IMR-90 (cell line): ENCODE results near the gene MYD88. TPM values are rescaled to one million over a fixed set of nuclear protein-coding genes. Genes with fewer than 3 reads are reported as not detected.

ENCODE experiments used
- ATAC-seq: fragments of 200-7000 bp; cut with Tn5 transposase; 2 replicates; pipeline ENCODE4 v1.9.1; 2020; ENCODE audit warnings: low read depth, mild to moderate bottlenecking, moderate library complexity
- BruUV-seq: library from RNA; stranded (reverse); fragments of 400-500 nt; replicated peaks from 2 replicates; lab custom pipeline; 2021; lab: Mats Ljungman, UMichigan
- CTCF ChIA-PET: fragments of 300-600 bp; formaldehyde crosslinking; extraction: SDS; loops from one replicate; lab custom pipeline; 2021; ENCODE audit warnings: antibody characterized with exemption; lab: Yijun Ruan, JAX
- POLR2A ChIA-PET: fragments of 300-600 bp; sonication (Branson Sonifier 250); formaldehyde crosslinking; loops from one replicate; lab custom pipeline; 2022; ENCODE audit warnings: antibody characterized with exemption; ENCODE audit not compliant: unreplicated experiment; lab: Charles Lee
- DNase-seq: peaks from one replicate; pipeline ENCODE4 v3.0.0; 2013
- H2AFZ ChIP-seq: replicated peaks from 2 replicates; pipeline ENCODE3; 2013; ENCODE audit warnings: low read length, mild to moderate bottlenecking; ENCODE audit not compliant: poor library complexity
- H2AK5ac ChIP-seq: 2 replicates; pipeline ENCODE4 v1.6.1; 2013; ENCODE audit warnings: low read depth, low read length, inconsistent platforms
- H2AK9ac ChIP-seq: replicated peaks from 2 replicates; pipeline ENCODE3; 2013; ENCODE audit warnings: mild to moderate bottlenecking, low read depth, low read length, moderate library complexity; ENCODE audit not compliant: poor library complexity
- H2BK120ac ChIP-seq: 2 replicates; pipeline ENCODE4 v1.6.1; 2013; ENCODE audit warnings: low read depth, low read length, inconsistent platforms
- H2BK15ac ChIP-seq: 3 replicates; pipeline ENCODE4 v1.6.1; 2013; ENCODE audit warnings: low read depth, low read length, inconsistent platforms
- H2BK20ac ChIP-seq: 2 replicates; pipeline ENCODE4 v1.6.1; 2013; ENCODE audit warnings: low read depth, mild to moderate bottlenecking, inconsistent platforms, low read length, moderate library complexity
- H2BK5ac ChIP-seq: 2 replicates; pipeline ENCODE4 v1.6.1; 2013; ENCODE audit warnings: mild to moderate bottlenecking, low read depth, low read length, inconsistent platforms; ENCODE audit not compliant: poor library complexity, severe bottlenecking
- H3K14ac ChIP-seq: replicated peaks from 2 replicates; pipeline ENCODE4 v1.6.1; 2013; ENCODE audit warnings: low read depth, low read length, inconsistent platforms
- H3K18ac ChIP-seq: 2 replicates; pipeline ENCODE4 v1.6.1; 2013; ENCODE audit warnings: low read depth, low read length, control low read depth
- H3K23ac ChIP-seq: 2 replicates; pipeline ENCODE4 v1.6.1; 2013; ENCODE audit warnings: low read depth, low read length, inconsistent platforms
- H3K27ac ChIP-seq: 2 replicates; pipeline ENCODE4 v1.5.1; 2013; ENCODE audit warnings: mild to moderate bottlenecking, control low read depth, low read length; ENCODE audit not compliant: insufficient read depth
- H3K27me3 ChIP-seq: 2 replicates; pipeline ENCODE4 v1.6.1; 2013; ENCODE audit warnings: low read length; ENCODE audit not compliant: control insufficient read depth, insufficient read depth
- H3K36me3 ChIP-seq: 2 replicates; pipeline ENCODE4 v1.6.1; 2013; ENCODE audit warnings: low read length, mixed read lengths; ENCODE audit not compliant: control insufficient read depth, insufficient read depth
- H3K4ac ChIP-seq: 2 replicates; pipeline ENCODE4 v1.6.1; 2013; ENCODE audit warnings: low read depth, low read length, inconsistent platforms
- H3K4me1 ChIP-seq: 2 replicates; pipeline ENCODE4 v1.6.1; 2013; ENCODE audit warnings: low read length, mixed read lengths; ENCODE audit not compliant: control insufficient read depth, insufficient read depth
- H3K4me2 ChIP-seq: 2 replicates; pipeline ENCODE4 v1.6.1; 2013; ENCODE audit warnings: low read depth, mild to moderate bottlenecking, control low read depth, low read length, moderate library complexity
- H3K4me3 ChIP-seq: 2 replicates; pipeline ENCODE4 v1.5.1; 2013; ENCODE audit warnings: low read depth, mild to moderate bottlenecking, control low read depth, low read length, moderate library complexity; ENCODE audit not compliant: insufficient read depth
- H3K56ac ChIP-seq: 2 replicates; pipeline ENCODE4 v1.6.1; 2013; ENCODE audit warnings: low read length, inconsistent platforms; ENCODE audit not compliant: insufficient read depth; ENCODE audit errors: extremely low read depth
- H3K79me1 ChIP-seq, 2 experiments: 2 replicates each; pipeline ENCODE4 v1.6.1; 2013; ENCODE audit warnings: low read length in 2 of 2, inconsistent platforms in 1 of 2, low read depth in 1 of 2
- H3K9ac ChIP-seq: 2 replicates; pipeline ENCODE4 v1.6.1; 2013; ENCODE audit warnings: low read depth, low read length, control low read depth
- H3K9me1 ChIP-seq: 2 replicates; pipeline ENCODE4 v1.6.1; 2013; ENCODE audit warnings: low read length, inconsistent platforms; ENCODE audit not compliant: insufficient read depth
- H3K9me3 ChIP-seq: 2 replicates; pipeline ENCODE4 v1.6.1; 2013; ENCODE audit warnings: low read length; ENCODE audit not compliant: control insufficient read depth, insufficient read depth
- H4K20me1 ChIP-seq: 2 replicates; pipeline ENCODE4 v1.6.1; 2013; ENCODE audit warnings: low read length, inconsistent platforms; ENCODE audit not compliant: insufficient read depth
- H4K5ac ChIP-seq: 2 replicates; pipeline ENCODE4 v1.6.1; 2013; ENCODE audit warnings: mild to moderate bottlenecking, low read depth, low read length, control low read depth
- H4K8ac ChIP-seq, 2 experiments: 2 replicates each; pipeline ENCODE4 v1.6.1; 2013; ENCODE audit warnings: low read depth in 2 of 2, low read length in 2 of 2, control low read depth in 1 of 2, inconsistent platforms in 1 of 2
- H4K91ac ChIP-seq: 2 replicates; pipeline ENCODE4 v1.6.1; 2013; ENCODE audit warnings: low read depth, low read length, inconsistent platforms; ENCODE audit not compliant: insufficient read depth
- CEBPB ChIP-seq: IDR thresholded peaks from 2 replicates; pipeline ENCODE4 v1.6.1; 2012; ENCODE audit warnings: low read depth, low read length, improper control_type of control experiment
- MAZ ChIP-seq: IDR thresholded peaks from 2 replicates; pipeline ENCODE4 v1.6.1; 2012; ENCODE audit warnings: low read depth, mild to moderate bottlenecking, low read length, improper control_type of control experiment, moderate library complexity, borderline replicate concordance
- MXI1 ChIP-seq: IDR thresholded peaks from 2 replicates; pipeline ENCODE4 v1.6.1; 2012; ENCODE audit warnings: low read depth, mild to moderate bottlenecking, low read length, moderate library complexity, borderline replicate concordance
- NFE2L2 ChIP-seq: fragments of 150-350 bp; IDR thresholded peaks from 2 replicates; pipeline ENCODE4 v1.6.1; 2016; ENCODE audit warnings: low read depth, mild to moderate bottlenecking, low read length
- POLR2A ChIP-seq: IDR thresholded peaks from 2 replicates; pipeline ENCODE4 v1.6.1; 2012; ENCODE audit warnings: mild to moderate bottlenecking, low read depth, low read length
- RAD21 ChIP-seq: IDR thresholded peaks from 2 replicates; pipeline ENCODE4 v1.6.1; 2012; ENCODE audit warnings: low read length, improper control_type of control experiment
- RFX5 ChIP-seq: IDR thresholded peaks from 2 replicates; pipeline ENCODE4 v1.8.0; 2012; ENCODE audit warnings: low read depth, mild to moderate bottlenecking, low read length, moderate library complexity
- SMC3 ChIP-seq: fragments of 150-350 bp; IDR thresholded peaks from 2 replicates; pipeline ENCODE4 v1.6.1; 2016; ENCODE audit warnings: low read depth, mild to moderate bottlenecking, antibody characterized with exemption, low read length, moderate library complexity
- WGBS, 2 experiments: methylation state at CpG; one replicate each; pipeline versions ENCODE4 v1.1.5 to v1.1.7; 2013; ENCODE audit warnings: missing lambda C conversion rate in 2 of 2; ENCODE audit not compliant: insufficient read length in 1 of 2; ENCODE audit errors: extremely low coverage in 2 of 2; 5-methylcytosine and 5-hydroxymethylcytosine counted together
- dilution Hi-C: fragments of 300-500 bp; cut with HindIII; formaldehyde crosslinking; loops from one replicate; pipeline ENCODE4 v1.14.3; 2018; ENCODE audit warnings: low sequenced_read_pairs; ENCODE audit not compliant: unreplicated experiment
- in situ Hi-C: fragments of 300-500 bp; cut with MboI; formaldehyde crosslinking; loops from 3 replicates; pipeline ENCODE4 v1.14.3; 2019; ENCODE audit warnings: low sequenced_read_pairs, inconsistent platforms, mixed read lengths
- intact Hi-C: fragments of 100-400 bp; cut with micrococcal nuclease; formaldehyde crosslinking; loops from 2 replicates; pipeline ENCODE4 v1.10.0; 2022
- polyA plus RNA-seq, 3 experiments: library from polyadenylated mRNA; depleted of rRNA; stranded (reverse); fragments of >200 nt; gene quantifications; 2 replicates each; pipeline ENCODE4 v1.2.3, GENCODE V29; 2012; ENCODE audit warnings: low replicate concordance in 1 of 3
- total RNA-seq: library from RNA; depleted of rRNA; stranded (reverse); fragments of >200 nt; gene quantifications from 2 replicates; pipeline ENCODE4 v1.2.3, GENCODE V29; 2012
- TF ChIP-seq, protein P1 (sequence below): fragments of 150-350 bp; IDR thresholded peaks from 2 replicates; pipeline ENCODE4 v1.6.1; 2017; ENCODE audit warnings: mild to moderate bottlenecking, antibody characterized with exemption, low read length, low read depth

Gene MYD88
- total and polyA plus RNA-seq, 2 of the 4 experiments (the other 2 are of a cell fraction) = 9.3 to 39.8 TPM

DNA sequence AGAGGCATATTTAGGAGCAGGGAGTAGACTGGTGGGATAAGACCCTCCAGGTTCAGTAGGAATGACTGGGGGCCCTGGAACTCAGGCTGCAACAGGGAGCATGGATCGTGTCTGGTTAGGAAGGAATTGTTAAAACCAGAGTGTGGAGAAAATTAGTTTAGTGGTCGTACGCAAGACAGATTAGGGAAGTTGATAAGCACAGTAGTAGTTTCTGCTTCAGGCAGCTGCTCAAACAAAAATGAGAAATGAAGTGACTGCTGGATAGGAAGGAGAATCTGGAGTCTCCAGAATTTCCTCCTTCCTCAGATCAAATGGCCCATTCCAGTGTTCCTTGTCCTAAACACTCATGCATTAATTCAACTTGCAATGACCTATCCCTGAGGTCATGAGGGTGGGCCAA, 11.2 kb downstream of the MYD88 start:
- Histone ChIP-seq H2AK5ac (no peak overlapping the region), H3K27ac (no peak overlapping the region), H3K23ac (no peak overlapping the region), H2BK15ac (no peak overlapping the region), H3K27me3 (no peaks in the 10 kb centered on the region), H2BK120ac (no peak overlapping the region), H2AFZ (no peak overlapping the region), H3K4ac (no peak overlapping the region), H2BK20ac (no peak overlapping the region), H3K36me3 (no peaks in the 10 kb centered on the region), H2AK9ac (no peak overlapping the region), H3K9me3 (peaks cover 3% of the 10 kb centered on the region; the same call in 1 of the 2 replicates), H3K79me1 (no peaks in the 10 kb centered on the region), H3K14ac (no peak overlapping the region), H3K4me2 (no peak overlapping the region), H3K56ac (no peak overlapping the region), H4K8ac (no peak overlapping the region), H3K4me3 (no peak overlapping the region), H3K4me1 (no peaks in the 10 kb centered on the region), H4K20me1 (no peaks in the 10 kb centered on the region), H3K18ac (no peak overlapping the region), H4K5ac (no peak overlapping the region), H3K9ac (no peak overlapping the region), H4K91ac (no peak overlapping the region), H3K9me1 (no peaks in the 10 kb centered on the region), H2BK5ac (no peak overlapping the region)
- DNase-seq = no peak
- TF ChIP-seq RAD21 (no peak), NFE2L2 (no peak), CEBPB (no peak), MAZ (no peak), SMC3 (no peak), RFX5 (no peak), MXI1 (no peak), POLR2A (no peak)
- TF ChIP-seq, protein P1, sequence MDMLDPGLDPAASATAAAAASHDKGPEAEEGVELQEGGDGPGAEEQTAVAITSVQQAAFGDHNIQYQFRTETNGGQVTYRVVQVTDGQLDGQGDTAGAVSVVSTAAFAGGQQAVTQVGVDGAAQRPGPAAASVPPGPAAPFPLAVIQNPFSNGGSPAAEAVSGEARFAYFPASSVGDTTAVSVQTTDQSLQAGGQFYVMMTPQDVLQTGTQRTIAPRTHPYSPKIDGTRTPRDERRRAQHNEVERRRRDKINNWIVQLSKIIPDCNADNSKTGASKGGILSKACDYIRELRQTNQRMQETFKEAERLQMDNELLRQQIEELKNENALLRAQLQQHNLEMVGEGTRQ = no peak
- ChIA-PET CTCF (no interaction called here), POLR2A (no interaction called here)
- 50% methylated on average over 1 of the region's 3 CpGs; no CpG with 5 or more reads in 1 of the 2 experiments for WGBS, 2 experiments
- ATAC-seq = no peak
- dilution Hi-C loops = no loop called here
- in situ Hi-C loops = no loop called here
- no TSS peak for BruUV-seq
- intact Hi-C loops = no loop called here
